Measurements from ENCODE around the gene ORAI2. TPM values are rescaled to one million over a fixed set of nuclear protein-coding genes. Genes with fewer than 3 reads are reported as not detected.
"Not testable (repeated sequence)": the region's sequence is repeated elsewhere in the genome, so short reads cannot be mapped to it uniquely, and the experiment has no call there.

The ORAI2 gene
- polyA plus RNA-seq, 3 donors: 5.4 to 17.8 (median 11.6) TPM

GRCh38 chr7:102479982-102480637 lies 46.7 kb downstream of the ORAI2 start:
- H3K27ac ChIP-seq (ENCODE audit: low read depth, low read length): not testable (repeated sequence)
- WGBS, 3 donors: 5 to 12% (median 8%) methylated on average over 5 to 8 of the region's 11 CpGs

- H3K27ac ChIP-seq (ENCODE audit: low read depth, low read length): not testable (repeated sequence)
- no CpG with 5 or more reads among the region's 10 CpGs for WGBS, 3 donors
Measured at GRCh38 chr7:102481962-102482361, 48.6 kb downstream of the ORAI2 start.

GRCh38 chr7:102484317-102484716 lies 50.9 kb downstream of the ORAI2 start:
- no CpG with 5 or more reads among the region's 5 CpGs for WGBS, 3 donors
- not testable (repeated sequence) for H3K27ac ChIP-seq (ENCODE audit: low read depth, low read length)

- 71 to 96% (median 77%) methylated on average over 2 to 3 of the region's 12 CpGs for WGBS, 3 donors
- not testable (repeated sequence) for H3K27ac ChIP-seq (ENCODE audit: low read depth, low read length)
Measured at GRCh38 chr7:102490529-102491075, 57.2 kb downstream of the ORAI2 start.

- no CpG with 5 or more reads among the region's 33 CpGs for WGBS, 3 donors
- H3K27ac ChIP-seq (ENCODE audit: low read depth, low read length): not testable (repeated sequence)
Measured at GRCh38 chr7:102493220-102493935, 60.0 kb downstream of the ORAI2 start.

GRCh38 chr7:102494026-102494425 lies 60.7 kb downstream of the ORAI2 start:
- H3K27ac ChIP-seq (ENCODE audit: low read depth, low read length): not testable (repeated sequence)
- 15 to 52% (median 44%) methylated on average over 4 to 8 of the region's 15 CpGs for WGBS, 3 donors

GRCh38 chr7:102494473-102495149 lies 61.2 kb downstream of the ORAI2 start:
- not testable (repeated sequence) for H3K27ac ChIP-seq (ENCODE audit: low read depth, low read length)
- WGBS, 3 donors: no CpG with 5 or more reads among the region's 67 CpGs

- H3K27ac ChIP-seq (ENCODE audit: low read depth, low read length): not testable (repeated sequence)
- 49 to 83% (median 75%) methylated on average over 3 of the region's 10 CpGs for WGBS, 3 donors
Measured at GRCh38 chr7:102496861-102497260, 63.5 kb downstream of the ORAI2 start.

GRCh38 chr7:102497308-102497707 lies 63.9 kb downstream of the ORAI2 start:
- whole genome bisulfite sequencing, 3 donors: 70 to 95% (median 85%) methylated on average over 1 of the region's 5 CpGs
- H3K27ac ChIP-seq (ENCODE audit: low read depth, low read length): not testable (repeated sequence)

- WGBS, 3 donors: 89 to 93% (median 92%) methylated on average over 8 to 11 of the region's 16 CpGs
- H3K27ac ChIP-seq (ENCODE audit: low read depth, low read length): not testable (repeated sequence)
Measured at GRCh38 chr7:102498321-102498720, 64.9 kb downstream of the ORAI2 start.

GRCh38 chr7:102503141-102503540 lies 69.8 kb downstream of the ORAI2 start:
- H3K27ac ChIP-seq (ENCODE audit: low read depth, low read length): not testable (repeated sequence)
- no CpG with 5 or more reads among the region's 12 CpGs for WGBS, 3 donors

- 82 to 94% (median 83%) methylated on average over 4 to 5 of the region's 24 CpGs for WGBS, 3 donors
- not testable (repeated sequence) for H3K27ac ChIP-seq (ENCODE audit: low read depth, low read length)
Measured at GRCh38 chr7:102505298-102506185, 72.2 kb downstream of the ORAI2 start.

Other genes starting within 250 kb of the ORAI2 start
- 1 to 10 TPM; 1.6 to 7.8 (median 2.4) TPM for gene SH2B2, start 146.7 kb upstream of the ORAI2 start, polyA plus RNA-seq
- gene SPDYE6, start 77.1 kb upstream of the ORAI2 start, polyA plus RNA-seq: under 1 TPM in 1 of 3 donors, not detected in 2; 0.16 TPM
- gene PRKRIP1, start 37.2 kb upstream of the ORAI2 start, polyA plus RNA-seq: 10 to 100 TPM; 13.3 to 18.3 (median 16.3) TPM
- 1 to 10 TPM; 4.5 to 6.8 (median 5.7) TPM for gene ALKBH4, start 31.3 kb downstream of the ORAI2 start, polyA plus RNA-seq
- 10 to 100 TPM in 2 of 3 donors, 1 to 10 TPM in 1; 7.6 to 15.1 (median 10.4) TPM for gene LRWD1, start 31.4 kb downstream of the ORAI2 start, polyA plus RNA-seq
- 10 to 100 TPM; 41.1 to 95.5 (median 82.3) TPM for gene POLR2J, start 45.3 kb downstream of the ORAI2 start, polyA plus RNA-seq
- gene RASA4B, start 84.2 kb downstream of the ORAI2 start, polyA plus RNA-seq: 10 to 100 TPM in 2 of 3 donors, 1 to 10 TPM in 1; 9.7 to 17.1 (median 12.6) TPM
- 1 to 10 TPM; 3.6 to 9.8 (median 6.8) TPM for gene UPK3BL2, start 110.1 kb downstream of the ORAI2 start, polyA plus RNA-seq
- gene SPDYE2, start 117.7 kb downstream of the ORAI2 start, polyA plus RNA-seq: under 1 TPM in 1 of 3 donors, not detected in 2; 0.03 TPM
- 10 to 100 TPM; 33.7 to 84.8 (median 77.0) TPM for gene POLR2J3, start 139.0 kb downstream of the ORAI2 start, polyA plus RNA-seq
- 10 to 100 TPM; 15.1 to 37.6 (median 35.2) TPM for gene RASA4, start 183.2 kb downstream of the ORAI2 start, polyA plus RNA-seq
- 10 to 100 TPM; 14.3 to 47.2 (median 33.4) TPM for gene UPK3BL1, start 209.2 kb downstream of the ORAI2 start, polyA plus RNA-seq
- not detected for gene SPDYE2B, start 216.7 kb downstream of the ORAI2 start, polyA plus RNA-seq
- 1 to 10 TPM; 1.1 to 2.6 (median 1.6) TPM for gene POLR2J2, start 238.1 kb downstream of the ORAI2 start, polyA plus RNA-seq

Measured in adipose tissue (tissue), 3 donors.